Measurements from ENCODE around the gene DDAH2.

- TF ChIP-seq CTCF (IDR thresholded peaks at IDR 0.05; ENCODE audit: low read length) (no peak), EZH2 (IDR thresholded peaks at IDR 0.05; ENCODE audit: borderline replicate concordance, low read length) (no peak)
Measured at GRCh38 chr6:31687321-31687720, 41.8 kb downstream of the DDAH2 start.

Data from OCI-LY1 (cell line).